CD4-positive, alpha-beta T cell treated with Interleukin-1 beta for 1 hour (primary cell): ENCODE measurements around the gene SEMA3F.
"Not testable (repeated sequence)": the region's sequence is repeated elsewhere in the genome, so short reads cannot be mapped to it uniquely, and the experiment has no call there.

ENCODE experiments used
- DNase-seq, 2 donors: peaks; one replicate each; pipeline ENCODE4 v3.0.0-alpha.2; 2020 to 2022

Gene SEMA3F

GRCh38 chr3:50215529-50215928 is 60.4 kb downstream of the SEMA3F start:
- DNase-seq = no peak

GRCh38 chr3:50217681-50218080 is 62.6 kb downstream of the SEMA3F start:
- no peak for DNase-seq

DNA sequence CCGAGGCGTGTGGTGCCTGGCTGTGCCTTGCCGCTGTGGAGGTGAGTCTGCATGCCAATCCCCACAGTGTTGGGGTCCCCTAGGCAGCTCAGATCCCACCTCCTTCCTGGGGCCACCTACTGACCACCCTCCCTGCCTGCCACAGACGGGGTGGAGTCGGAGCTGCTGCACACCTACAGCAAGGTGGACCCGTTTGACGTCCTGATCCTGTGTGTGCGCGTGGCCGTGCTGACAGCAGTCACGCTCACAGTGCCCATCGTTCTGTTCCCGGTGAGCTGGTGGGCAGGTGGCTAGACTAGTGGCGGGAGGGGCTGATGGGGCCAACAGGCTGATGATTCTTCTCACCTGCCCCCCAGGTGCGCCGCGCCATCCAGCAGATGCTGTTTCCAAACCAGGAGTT is 63.3 kb downstream of the SEMA3F start:
- no peak for DNase-seq

GRCh38 chr3:50219285-50219684 is 64.2 kb downstream of the SEMA3F start:
- DNase-seq = no peak

GRCh38 chr3:50220109-50220508 is 65.0 kb downstream of the SEMA3F start:
- no peak for DNase-seq

GRCh38 chr3:50221051-50221410 is 65.9 kb downstream of the SEMA3F start:
- no peak for DNase-seq

DNA sequence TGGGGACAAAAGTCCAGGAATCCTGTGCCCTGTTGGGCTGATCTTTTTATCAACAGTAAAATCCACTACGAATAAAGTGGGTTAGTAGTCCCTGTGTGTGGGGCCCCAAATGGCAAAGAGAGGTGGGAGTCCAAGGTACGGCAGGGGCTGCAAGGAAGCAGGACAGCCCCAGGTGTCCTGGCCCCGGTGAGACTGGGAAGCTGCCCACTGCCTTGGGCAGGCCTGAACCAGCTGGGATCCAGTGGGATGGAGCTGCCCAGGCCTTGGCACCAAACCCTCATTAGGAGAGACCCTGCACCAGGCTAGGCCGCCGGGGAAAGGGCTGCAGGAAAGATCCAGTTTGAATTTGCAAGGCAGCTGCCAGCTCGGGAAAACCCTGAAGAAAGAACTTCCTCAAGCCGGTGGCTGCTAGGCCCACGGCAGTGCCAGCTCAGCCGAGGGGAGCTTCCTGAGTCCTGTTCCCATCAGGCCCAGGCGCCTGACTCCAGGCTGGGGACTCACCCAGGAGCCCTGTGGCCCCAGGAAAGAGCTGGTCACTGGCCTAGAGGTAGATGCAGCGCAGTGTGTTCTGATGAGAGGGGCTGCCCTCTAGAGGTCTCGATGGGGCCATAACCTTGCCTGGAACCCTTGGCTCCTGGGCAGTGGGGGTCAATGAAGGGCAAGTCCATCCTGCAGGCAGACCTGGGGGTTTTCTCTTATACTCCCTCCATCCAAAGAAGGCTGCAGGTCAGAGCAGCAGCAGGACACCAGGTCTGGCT is 66.5 kb downstream of the SEMA3F start:
- DNase-seq = no peak

DNA sequence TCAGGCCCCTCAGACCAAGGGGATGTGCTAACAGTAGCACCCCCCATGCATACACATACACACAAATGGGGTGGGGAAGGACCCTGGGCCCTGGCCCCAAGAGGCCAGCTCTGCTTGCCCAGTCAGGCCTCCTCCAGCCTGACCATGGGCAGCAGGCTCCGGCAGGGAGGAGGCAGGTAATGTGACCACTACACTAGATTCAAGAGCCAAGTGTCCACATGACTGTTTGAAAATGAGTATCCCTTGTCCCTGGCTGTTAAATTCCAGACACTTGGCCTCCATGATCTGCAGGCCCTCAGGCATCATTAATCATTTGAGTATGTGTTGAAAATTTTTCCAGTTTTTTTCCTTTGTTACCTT is 67.0 kb downstream of the SEMA3F start:
- DNase-seq = no peak

- DNase-seq = no peak
Measured at GRCh38 chr3:50224639-50225038, 69.5 kb downstream of the SEMA3F start.

DNA sequence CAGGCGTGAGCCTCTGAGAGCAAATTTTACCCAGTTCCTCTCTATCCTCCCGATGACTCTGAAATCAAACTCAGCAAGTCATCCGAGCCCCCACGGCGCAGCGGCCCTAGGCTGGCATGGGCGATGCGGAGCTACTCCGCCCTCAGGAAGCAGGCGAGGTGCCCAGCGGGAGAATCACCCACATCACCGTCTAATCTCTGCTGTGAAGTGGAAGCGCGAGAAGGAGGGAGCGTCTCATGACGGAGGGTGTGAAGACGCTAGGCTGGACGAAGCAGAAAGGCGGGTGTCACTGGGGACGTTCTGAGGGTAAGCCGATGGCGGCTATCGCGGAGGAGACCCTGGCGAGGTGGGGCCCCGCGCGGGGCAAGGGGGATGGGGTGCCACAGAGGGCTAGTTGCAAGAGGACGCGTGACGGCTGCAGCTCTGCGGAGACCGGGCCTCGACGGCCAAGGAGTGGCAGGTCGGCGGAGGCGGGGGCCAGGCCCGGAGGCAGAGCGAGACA is 71.8 kb downstream of the SEMA3F start:
- peak; percentile 42 to 45 for DNase-seq

DNA sequence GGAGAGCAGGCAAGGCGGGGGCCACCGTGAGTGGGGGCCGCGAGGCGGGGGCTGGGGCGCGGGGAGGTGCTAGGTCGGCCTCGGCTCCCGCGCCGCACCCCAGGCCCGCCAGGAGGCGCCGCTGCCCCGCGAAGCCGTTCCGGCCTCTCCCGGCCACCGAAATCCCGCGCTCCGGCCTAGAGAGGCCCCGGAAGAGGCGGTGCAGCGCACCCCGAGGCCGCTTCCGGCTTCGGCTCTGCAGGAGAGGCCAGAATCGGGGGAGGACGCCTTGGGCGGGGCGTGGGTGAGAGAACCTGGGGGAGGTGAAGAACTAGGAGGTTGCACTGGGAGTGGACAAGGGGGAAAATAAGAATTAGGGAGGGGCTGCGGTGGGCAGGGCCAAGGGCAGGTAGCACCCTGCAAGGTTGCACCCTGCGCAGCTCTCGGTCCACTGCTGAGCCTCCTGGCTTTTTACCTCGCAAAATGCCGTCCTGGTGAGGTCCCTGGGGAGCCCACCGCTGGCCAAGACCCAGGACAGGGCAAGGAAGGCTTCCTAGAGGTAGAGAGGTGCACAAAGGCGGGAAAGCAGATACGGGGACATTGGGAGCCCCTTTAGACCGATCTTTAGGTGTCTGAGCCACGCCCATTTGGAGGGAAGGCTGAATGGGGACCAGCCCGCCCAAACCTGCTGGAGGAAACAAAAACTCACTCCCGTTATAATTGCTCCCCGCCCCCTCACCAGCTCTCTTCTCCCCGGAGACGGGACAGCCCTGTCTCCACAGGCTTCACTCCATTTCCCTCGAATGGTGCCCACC is 72.5 kb downstream of the SEMA3F start:
- peak; percentile 92 to 93 for DNase-seq

- not testable (repeated sequence) for DNase-seq
Measured at GRCh38 chr3:50228184-50228763, 73.2 kb downstream of the SEMA3F start.

DNA sequence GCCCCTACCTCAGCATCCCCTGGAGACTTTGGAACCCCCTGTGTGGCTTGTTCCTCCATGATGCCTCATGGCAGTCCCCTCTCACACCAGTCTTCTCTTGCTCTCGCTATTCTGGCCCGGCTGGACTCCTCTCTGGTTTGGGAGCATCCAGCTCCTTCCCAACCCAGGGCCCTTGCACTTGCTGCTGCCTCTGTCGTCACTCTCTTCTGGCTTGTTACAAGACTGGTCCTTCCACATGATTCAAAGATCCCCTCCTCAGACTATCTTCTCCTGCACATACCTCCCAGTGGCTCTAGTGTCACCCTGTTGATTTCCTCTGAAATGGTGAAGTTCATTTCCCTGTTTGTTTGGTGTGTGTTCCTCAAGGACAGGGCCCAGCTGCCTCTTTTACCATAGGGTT is 74.4 kb downstream of the SEMA3F start:
- no peak for DNase-seq

GRCh38 chr3:50230104-50230793 is 75.1 kb downstream of the SEMA3F start:
- DNase-seq = peak in 1 of 2 donors; percentile 23

GRCh38 chr3:50230794-50231125 is 75.6 kb downstream of the SEMA3F start:
- DNase-seq = no peak

DNA sequence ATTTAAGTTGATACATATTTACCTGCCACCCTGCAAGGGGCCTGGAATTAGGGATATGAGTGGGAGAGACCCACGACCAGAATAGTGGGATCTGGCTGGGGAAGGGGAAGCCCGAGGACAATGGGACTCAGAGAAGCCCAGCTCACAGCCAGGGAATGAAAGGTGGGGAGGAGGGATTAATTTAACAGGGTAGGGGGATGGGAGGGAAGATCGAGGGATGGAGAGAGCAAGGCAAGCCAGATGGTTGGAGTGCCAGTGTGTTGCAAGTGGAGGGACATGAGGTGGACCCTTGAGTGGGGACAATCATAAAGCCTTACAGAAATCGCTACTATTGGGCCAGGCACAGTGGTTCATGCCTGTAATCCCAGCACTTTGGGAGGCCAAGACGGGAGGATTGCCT is 76.5 kb downstream of the SEMA3F start:
- no peak for DNase-seq

GRCh38 chr3:50232303-50232702 is 77.2 kb downstream of the SEMA3F start:
- DNase-seq = no peak

GRCh38 chr3:50233176-50233575 is 78.1 kb downstream of the SEMA3F start:
- no peak for DNase-seq

GRCh38 chr3:50235716-50236483 is 80.8 kb downstream of the SEMA3F start, which contains the start of gene GNAI2:
Gene GNAI2, plus strand, starts transcription at chr3:50236204. Its CDS starts 132 bp downstream, at chr3:50236336.
- peak; percentile 99 for DNase-seq

- DNase-seq = no peak
Measured at GRCh38 chr3:50236484-50237132, 81.5 kb downstream of the SEMA3F start.

GRCh38 chr3:50237133-50237651 is 82.1 kb downstream of the SEMA3F start:
- DNase-seq = peak in 1 of 2 donors; percentile 34
